ENCODE data around the gene ATP10B.

Gene ATP10B

DNA sequence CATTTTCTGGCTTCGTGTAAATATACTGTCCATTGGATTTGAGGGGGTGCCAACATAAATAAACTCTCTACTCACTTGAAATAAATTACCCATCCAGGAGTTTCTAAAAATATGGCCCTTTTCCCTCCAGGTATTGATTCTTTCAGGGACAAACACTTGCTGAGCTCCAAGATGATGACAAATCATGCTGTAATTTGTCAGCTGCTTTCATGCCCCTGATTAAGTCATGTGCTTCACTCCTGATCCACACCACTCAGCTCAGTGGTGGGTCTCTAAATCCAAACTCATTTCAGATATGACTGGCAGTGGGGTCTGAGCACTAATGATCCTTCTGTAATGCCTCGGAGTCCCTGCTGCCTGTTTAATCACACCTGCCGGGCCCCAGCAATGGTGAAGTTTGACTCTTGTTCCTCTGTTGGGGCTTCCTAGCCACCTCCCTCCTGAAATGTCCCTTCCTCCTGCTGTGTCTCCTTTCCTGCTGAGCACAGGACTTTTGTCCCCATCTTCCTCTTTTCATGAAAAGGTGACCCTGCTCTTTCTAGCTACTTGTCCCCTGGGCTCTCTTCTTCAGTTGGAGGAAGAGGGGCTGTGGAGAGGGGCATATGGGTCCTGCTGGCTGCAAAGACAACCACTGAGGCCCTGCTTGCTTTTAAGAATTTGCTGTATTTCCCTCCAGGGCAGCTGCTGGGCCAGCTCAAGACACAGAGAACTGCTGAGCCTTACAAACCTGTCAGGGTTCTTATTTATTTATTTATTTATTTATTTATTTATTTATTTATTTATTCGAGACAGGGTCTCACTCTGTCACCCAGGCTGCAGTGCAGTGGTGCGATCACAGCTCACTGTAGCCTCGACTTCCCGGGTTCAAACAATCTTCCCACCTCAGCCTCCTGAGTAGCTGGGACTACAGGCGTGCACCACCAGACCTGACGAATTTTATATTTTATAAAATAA is 200.0 kb downstream of the ATP10B start (continued):
- TF ChIP-seq, protein P1, sequence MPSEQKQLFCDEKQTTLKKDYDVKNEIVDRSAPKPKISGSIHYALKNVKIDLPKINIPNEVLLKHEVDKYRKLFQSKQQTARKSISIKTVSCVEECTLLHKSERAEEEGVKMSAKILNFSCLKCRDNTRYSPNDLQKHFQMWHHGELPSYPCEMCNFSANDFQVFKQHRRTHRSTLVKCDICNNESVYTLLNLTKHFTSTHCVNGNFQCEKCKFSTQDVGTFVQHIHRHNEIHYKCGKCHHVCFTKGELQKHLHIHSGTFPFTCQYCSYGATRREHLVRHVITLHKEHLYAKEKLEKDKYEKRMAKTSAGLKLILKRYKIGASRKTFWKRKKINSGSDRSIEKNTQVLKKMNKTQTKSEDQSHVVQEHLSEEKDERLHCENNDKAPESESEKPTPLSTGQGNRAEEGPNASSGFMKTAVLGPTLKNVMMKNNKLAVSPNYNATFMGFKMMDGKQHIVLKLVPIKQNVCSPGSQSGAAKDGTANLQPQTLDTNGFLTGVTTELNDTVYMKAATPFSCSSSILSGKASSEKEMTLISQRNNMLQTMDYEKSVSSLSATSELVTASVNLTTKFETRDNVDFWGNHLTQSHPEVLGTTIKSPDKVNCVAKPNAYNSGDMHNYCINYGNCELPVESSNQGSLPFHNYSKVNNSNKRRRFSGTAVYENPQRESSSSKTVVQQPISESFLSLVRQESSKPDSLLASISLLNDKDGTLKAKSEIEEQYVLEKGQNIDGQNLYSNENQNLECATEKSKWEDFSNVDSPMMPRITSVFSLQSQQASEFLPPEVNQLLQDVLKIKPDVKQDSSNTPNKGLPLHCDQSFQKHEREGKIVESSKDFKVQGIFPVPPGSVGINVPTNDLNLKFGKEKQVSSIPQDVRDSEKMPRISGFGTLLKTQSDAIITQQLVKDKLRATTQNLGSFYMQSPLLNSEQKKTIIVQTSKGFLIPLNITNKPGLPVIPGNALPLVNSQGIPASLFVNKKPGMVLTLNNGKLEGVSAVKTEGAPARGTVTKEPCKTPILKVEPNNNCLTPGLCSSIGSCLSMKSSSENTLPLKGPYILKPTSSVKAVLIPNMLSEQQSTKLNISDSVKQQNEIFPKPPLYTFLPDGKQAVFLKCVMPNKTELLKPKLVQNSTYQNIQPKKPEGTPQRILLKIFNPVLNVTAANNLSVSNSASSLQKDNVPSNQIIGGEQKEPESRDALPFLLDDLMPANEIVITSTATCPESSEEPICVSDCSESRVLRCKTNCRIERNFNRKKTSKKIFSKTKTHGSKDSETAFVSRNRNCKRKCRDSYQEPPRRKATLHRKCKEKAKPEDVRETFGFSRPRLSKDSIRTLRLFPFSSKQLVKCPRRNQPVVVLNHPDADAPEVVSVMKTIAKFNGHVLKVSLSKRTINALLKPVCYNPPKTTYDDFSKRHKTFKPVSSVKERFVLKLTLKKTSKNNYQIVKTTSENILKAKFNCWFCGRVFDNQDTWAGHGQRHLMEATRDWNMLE (tag by site-specific recombination; conservative IDR thresholded peaks at IDR 0.05; ENCODE audit: low read depth), result peak; percentile 55; the same call in 1 of the 2 replicates
- peak; percentile 42 for TF ChIP-seq ZIC2 (tag by site-specific recombination; IDR thresholded peaks at IDR 0.05)

DNA sequence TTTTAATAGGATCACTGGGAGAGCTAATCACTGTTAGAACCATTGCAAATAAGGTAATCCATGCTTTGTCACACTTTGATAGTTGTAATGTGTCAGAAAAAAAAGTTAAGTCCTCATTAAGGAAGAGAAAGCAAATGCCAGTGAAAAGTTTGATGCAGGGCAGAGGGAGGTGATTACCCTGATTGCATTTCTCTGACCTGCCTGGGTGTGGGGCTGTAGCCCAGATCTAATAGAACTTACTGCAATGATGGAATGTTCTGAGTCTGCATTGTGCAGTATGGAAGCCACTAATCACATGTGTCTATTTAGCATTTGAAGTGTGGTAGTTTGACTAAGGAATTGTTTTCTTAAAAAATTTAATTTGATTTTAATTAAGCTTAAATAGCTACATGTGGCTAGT is 202.7 kb downstream of the ATP10B start:
- Histone ChIP-seq H3K4me3 (ENCODE audit: low read depth, low read length) (no peak overlapping the region), H3K4me1 (ENCODE audit: control insufficient read depth, insufficient read depth, low read length) (no peaks in the 10 kb centered on the region), H3K9me3 (ENCODE audit: control insufficient read depth, insufficient read depth, low read depth, low read length) (no peaks in the 10 kb centered on the region), H3K36me3 (ENCODE audit: control insufficient read depth in 2 of 2, insufficient read depth in 1 of 2, low read length in 2 of 2) (no peaks in the 10 kb centered on the region), H3K27ac (ENCODE audit: extremely low read depth, low read depth, low read length) (no peak overlapping the region)
- TF ChIP-seq ZNF211 (tag by site-specific recombination; IDR thresholded peaks at IDR 0.05; ENCODE audit: low read depth), result no peak
- TF ChIP-seq ZNF23 (tag by site-specific recombination; IDR thresholded peaks at IDR 0.05; ENCODE audit: borderline replicate concordance), result no peak
- peak; percentile 21 for TF ChIP-seq ZNF654 (tag by site-specific recombination; IDR thresholded peaks at IDR 0.05; ENCODE audit: low read depth)
- TF ChIP-seq ZBTB10 (tag by site-specific recombination; IDR thresholded peaks at IDR 0.05), result no peak
- no peak for TF ChIP-seq PBX3 (CRISPR knock-in tag; IDR thresholded peaks at IDR 0.05)
- TF ChIP-seq ZNF585B (tag by site-specific recombination; IDR thresholded peaks at IDR 0.05), result no peak
- TF ChIP-seq ZNF488 (tag by site-specific recombination; IDR thresholded peaks at IDR 0.05), result no peak
- TF ChIP-seq ZNF596 (tag by site-specific recombination; IDR thresholded peaks at IDR 0.05), result no peak
- ChIA-PET POLR2A (no interaction called here), CTCF (interaction anchor here (0.6 to 1.2 kb wide), 4 partner anchors 12 to 1591 kb away, joined by 3 to 4 read pairs (median 4); no protein-coding TSS in a partner anchor)

GRCh38 chr5:160646033-160646432 is 206.0 kb downstream of the ATP10B start:
- Histone ChIP-seq H3K4me1 (ENCODE audit: control insufficient read depth, insufficient read depth, low read length) (no peaks in the 10 kb centered on the region), H3K36me3 (ENCODE audit: control insufficient read depth in 2 of 2, insufficient read depth in 1 of 2, low read length in 2 of 2) (no peaks in the 10 kb centered on the region), H3K9me3 (ENCODE audit: control insufficient read depth, insufficient read depth, low read depth, low read length) (no peaks in the 10 kb centered on the region), H3K4me3 (ENCODE audit: low read depth, low read length) (no peak overlapping the region), H3K27ac (ENCODE audit: extremely low read depth, low read depth, low read length) (no peak overlapping the region)
- ChIA-PET POLR2A (no interaction called here), CTCF (no interaction called here)
- TF ChIP-seq BCL11B (tag by site-specific recombination; IDR thresholded peaks at IDR 0.05; ENCODE audit: low read depth) (no peak), ZNF560 (tag by site-specific recombination; IDR thresholded peaks at IDR 0.05; ENCODE audit: borderline replicate concordance) (no peak), KLF10 (tag by site-specific recombination; IDR thresholded peaks at IDR 0.05) (no peak), ZNF335 (tag by site-specific recombination; conservative IDR thresholded peaks at IDR 0.05) (no peak), ZNF76 (tag by site-specific recombination; IDR thresholded peaks at IDR 0.05; ENCODE audit: borderline replicate concordance, low read depth) (no peak), ZNF175 (tag by site-specific recombination; IDR thresholded peaks at IDR 0.05) (no peak), SCRT1 (tag by site-specific recombination; IDR thresholded peaks at IDR 0.05; ENCODE audit: borderline replicate concordance) (no peak)
- TF ChIP-seq, protein P2, sequence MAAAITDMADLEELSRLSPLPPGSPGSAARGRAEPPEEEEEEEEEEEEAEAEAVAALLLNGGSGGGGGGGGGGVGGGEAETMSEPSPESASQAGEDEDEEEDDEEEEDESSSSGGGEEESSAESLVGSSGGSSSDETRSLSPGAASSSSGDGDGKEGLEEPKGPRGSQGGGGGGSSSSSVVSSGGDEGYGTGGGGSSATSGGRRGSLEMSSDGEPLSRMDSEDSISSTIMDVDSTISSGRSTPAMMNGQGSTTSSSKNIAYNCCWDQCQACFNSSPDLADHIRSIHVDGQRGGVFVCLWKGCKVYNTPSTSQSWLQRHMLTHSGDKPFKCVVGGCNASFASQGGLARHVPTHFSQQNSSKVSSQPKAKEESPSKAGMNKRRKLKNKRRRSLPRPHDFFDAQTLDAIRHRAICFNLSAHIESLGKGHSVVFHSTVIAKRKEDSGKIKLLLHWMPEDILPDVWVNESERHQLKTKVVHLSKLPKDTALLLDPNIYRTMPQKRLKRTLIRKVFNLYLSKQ (tag by site-specific recombination; IDR thresholded peaks at IDR 0.05; ENCODE audit: borderline replicate concordance), result no peak

Data from HEK293 (cell line).